Activated naive CD4-positive, alpha-beta T cell treated with anti-CD3 and anti-CD28 coated beads, Interleukin-2, amount 50 U/mL, for 16 hours (primary cell): ENCODE measurements around the gene CYP1B1.

ENCODE experiments used
- DNase-seq: peaks from one replicate; pipeline ENCODE4 v3.0.0-alpha.2; 2020

CYP1B1 gene

DNA sequence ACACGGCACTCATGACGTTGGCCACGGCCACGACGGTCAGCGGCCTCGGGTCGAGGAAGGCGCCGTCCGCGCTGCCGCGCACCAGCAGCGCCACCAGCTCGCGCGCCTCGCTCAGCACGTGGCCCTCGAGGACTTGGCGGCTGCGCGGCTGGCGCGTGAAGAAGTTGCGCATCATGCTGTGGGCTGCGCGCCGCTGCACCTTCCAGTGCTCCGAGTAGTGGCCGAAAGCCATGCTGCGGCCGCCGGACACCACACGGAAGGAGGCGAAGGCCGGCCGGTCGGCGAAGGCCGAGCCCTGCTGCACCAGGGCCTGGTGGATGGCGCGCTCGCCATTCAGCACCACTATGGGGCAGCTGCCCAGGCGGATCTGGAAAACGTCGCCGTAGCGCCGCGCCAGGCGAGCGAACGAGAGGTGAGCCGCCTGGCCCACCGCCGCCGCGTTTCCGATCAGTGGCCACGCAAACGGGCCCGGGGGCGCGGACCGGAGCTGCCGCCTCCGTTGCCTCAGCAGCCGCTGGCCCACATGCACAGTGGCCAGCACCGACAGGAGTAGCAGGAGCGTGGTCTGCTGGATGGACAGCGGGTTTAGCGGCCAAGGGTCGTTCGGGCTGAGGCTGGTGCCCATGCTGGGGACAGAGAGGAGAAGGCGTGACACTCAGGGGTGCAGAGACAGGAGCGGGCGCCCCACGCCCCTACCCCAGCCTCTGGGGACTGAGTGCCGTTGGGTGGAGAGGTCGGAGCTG is 1.0 kb downstream of the CYP1B1 start:
- no peak for DNase-seq

DNA sequence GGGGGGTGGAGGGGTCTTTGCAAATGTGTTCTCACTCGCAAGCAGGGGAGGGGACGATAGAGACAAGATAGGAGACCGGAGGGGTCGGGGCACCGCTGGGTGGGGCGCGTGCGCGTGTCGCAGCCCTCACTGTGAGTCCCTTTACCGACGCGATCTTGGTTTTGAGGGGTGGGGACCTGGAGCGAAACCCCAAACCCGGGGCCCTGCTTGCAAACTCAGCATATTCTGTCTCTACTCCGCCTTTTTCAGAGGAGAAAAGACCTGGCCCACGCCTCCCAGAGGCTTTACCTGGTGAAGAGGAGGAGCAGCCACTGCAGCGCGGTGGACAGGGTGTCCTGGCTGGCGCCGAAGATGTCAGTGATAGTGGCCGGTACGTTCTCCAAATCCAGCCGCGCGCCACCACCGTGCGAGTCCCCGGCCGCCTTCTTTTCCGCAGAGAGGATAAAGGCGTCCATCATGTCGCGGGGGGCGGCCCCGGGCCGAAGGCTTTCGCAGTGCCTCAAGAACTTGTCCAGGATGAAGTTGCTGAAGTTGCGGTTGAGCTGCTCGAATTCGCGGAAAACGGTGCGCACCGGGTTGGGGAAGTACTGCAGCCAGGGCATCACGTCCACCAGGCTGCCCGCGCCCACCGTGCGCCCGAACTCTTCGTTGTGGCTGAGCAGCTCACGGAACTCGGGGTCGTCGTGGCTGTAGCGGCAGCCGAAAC is 1.7 kb downstream of the CYP1B1 start:
- no peak for DNase-seq

DNA sequence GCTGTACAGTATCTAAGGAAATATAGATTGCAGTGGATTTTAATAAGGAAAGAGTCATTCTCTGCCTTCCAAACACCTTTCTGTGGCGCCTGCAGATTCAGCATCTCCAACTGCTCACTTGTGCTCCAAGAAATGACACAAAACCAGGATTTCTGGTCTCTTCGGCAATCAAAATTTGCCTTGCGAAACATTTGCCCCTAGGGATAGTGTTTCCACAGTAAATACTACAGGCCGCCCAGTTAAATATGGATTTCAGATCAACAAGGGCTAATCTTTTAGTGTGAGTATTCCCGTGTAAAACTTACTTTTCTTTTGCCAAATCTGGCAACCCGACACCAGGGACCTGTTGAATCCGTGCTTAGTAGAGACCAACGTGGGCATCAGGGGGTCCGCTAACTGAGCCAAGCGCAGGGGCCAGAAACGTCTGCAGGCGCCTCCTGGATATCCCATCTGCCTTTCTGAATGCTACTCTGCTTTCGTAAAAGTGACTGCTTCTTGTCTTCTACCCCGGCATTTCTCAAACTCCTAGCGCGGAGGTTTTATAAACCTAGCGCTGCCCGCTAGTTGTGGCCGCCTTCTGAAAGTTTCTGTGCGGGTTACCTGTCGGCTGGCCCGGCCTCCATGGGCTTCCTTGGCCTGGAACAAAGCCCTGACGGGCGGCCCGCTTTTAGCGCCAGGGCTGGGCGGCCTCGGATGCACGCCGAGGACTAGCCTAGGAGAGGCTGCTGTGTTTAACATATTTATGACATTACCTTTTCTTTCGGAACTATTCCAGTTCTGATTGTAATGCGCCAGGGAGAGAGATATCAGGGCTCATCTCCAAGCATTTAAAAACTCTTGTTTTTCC is 2.5 kb downstream of the CYP1B1 start:
- no peak for DNase-seq

DNA sequence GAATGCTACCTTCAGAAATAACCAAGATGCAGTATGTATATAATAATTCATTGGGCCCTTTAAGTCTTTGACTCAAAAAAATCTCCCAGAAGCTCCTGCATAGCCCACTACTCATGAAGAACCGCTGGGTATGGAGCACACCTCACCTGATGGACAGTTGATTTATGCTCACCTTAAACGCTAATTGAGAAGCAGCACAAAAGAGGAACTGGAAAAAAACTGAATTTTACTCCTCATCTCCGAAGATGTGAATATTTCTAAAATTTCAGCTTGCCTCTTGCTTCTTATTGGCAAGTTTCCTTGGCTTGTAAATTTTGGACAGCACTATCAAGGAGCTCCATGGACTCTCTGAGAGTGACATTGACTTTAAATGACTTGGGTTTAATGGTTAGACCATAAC is 5.5 kb downstream of the CYP1B1 start:
- no peak for DNase-seq

GRCh38 chr2:38068234-38068633 is 7.7 kb downstream of the CYP1B1 start:
- DNase-seq, result no peak

GRCh38 chr2:38066421-38067115 is 9.4 kb downstream of the CYP1B1 start:
- DNase-seq, result no peak

- no peak for DNase-seq
These were observed 10.3 kb downstream of the CYP1B1 start for GRCh38 chr2:38065502-38066135.

GRCh38 chr2:38064801-38065501 is 11.0 kb downstream of the CYP1B1 start:
- no peak for DNase-seq

DNA sequence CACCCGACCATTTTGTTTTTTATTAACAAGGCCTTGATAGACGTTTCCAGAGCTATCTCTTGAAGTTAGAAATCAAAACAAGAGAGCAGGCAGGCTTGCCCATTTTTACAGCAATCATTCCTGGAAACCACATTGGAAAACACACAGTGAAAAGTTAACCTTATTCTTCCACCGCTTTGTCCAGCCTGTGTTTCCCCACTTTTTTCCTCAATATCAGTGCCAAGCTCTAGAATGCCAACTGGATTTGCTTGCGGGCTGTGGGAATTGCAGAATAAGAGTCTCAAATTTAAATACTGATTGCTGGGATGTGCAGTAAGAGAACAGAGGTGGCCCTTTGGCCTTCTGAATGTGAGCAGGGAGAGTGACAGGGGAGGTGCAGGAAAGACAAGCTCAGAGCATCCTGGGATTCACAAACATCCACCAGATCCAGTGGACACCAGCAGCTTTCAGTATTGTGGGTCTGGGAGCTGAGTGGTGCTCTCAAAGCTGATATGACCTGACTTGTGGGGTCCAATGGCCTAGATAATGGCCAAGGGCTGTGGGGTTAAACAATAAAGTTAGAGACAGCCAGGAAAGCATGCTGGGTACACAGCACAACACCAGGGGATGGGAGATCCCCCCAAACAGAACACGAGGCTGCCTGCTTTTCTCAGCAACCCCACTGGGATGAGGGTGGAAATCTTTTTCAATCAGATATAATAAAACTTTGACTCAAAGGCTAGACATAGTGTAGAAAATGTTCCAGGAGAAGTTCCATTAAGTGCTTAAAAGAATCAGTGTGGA is 15.5 kb downstream of the CYP1B1 start:
- no peak for DNase-seq

GRCh38 chr2:38057651-38058410 is 18.1 kb downstream of the CYP1B1 start:
- DNase-seq, result no peak

GRCh38 chr2:38056216-38056615 is 19.7 kb downstream of the CYP1B1 start:
- DNase-seq, result no peak

DNA sequence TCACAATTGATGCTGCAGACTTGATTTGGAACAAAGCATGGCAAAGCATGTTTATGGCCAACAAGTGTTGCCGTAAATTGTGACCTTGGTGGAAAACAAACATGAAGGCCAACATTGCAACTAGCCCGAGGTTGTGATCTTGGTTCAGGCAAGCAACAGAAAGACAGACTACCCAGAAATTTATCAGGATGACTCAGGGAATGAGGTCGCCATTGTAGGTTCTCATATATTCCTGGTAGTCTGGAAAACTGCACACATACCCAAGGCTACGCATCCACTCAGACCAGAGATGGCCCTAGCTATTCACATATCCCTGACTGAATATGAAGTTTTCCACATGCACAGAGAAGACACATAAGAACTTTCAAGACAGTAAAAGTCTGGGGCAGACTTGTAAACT is 30.1 kb downstream of the CYP1B1 start:
- no peak for DNase-seq

DNA sequence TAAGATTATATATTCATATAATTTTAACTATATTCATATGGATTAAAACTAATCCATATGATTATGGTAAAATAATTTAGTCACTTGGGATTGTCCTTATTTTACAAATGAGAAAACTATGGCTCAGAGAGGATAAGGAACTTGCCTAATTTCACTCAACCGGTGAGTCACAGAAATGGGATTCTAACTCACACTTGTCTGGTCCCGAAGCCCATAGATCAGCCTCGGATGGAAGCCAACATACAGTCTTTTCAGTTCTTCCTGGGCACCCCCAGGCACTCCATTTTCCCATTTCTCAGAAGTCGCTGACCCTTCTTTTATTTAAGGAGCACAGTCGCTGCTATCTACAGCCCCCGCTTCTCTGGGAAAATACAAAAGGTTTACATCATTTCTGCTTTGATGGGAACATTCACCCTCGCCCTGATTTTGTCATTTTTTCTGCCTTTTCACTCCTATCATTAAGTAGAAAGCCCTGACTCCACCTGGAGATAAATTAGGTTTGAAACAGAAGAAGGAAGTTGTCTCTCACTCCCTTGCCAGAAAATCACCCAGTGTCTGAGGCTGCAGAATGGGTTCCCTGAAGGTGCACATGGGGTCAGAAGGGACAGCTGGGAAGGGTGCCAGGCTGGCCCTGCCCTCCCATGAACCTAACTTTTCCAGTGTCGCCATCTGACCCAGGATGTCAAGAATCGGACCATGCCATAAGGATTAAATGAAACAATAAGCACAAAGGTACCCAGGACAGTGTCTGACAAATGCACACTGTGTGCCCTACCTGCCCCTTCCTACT is 36.6 kb downstream of the CYP1B1 start:
- no peak for DNase-seq

DNA sequence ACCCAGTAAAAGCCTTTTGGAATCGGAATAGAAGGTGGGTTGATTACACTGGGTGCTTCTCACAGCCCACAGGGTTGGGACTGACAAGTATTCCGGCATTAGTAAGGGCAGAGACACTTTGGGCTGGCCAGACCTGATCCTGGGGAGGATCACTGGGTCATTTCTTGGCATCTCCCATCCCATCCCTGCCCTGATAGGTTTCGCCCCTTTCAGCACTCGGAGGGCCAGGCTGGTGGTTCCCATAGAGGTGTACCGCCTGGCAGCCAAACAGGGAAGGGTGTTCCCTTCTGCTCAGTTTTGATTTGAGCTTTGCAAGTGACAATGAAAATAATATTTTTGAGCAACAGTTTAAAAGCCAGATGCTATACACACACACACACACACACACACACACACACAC is 37.3 kb downstream of the CYP1B1 start:
- DNase-seq, result no peak

GRCh38 chr2:38037757-38038621 is 38.0 kb downstream of the CYP1B1 start:
- DNase-seq, result no peak

- DNase-seq, result no peak
These were observed 38.6 kb downstream of the CYP1B1 start for GRCh38 chr2:38037325-38037724.

- no peak for DNase-seq
These were observed 40.0 kb downstream of the CYP1B1 start for GRCh38 chr2:38035968-38036367.

GRCh38 chr2:38033646-38034045 is 42.3 kb downstream of the CYP1B1 start:
- DNase-seq, result no peak
